Dermis microvascular lymphatic vessel endothelial cell (primary cell): Measurements from ENCODE around the gene ZNF462. TPM values are rescaled to one million over a fixed set of nuclear protein-coding genes. Genes with fewer than 3 reads are reported as not detected.

Experiments
- DNase-seq, 2 donors: peaks; one replicate each; pipeline versions ENCODE4 v3.0.0 to v3.0.0-alpha.2; 2010; ENCODE audit warnings: low read depth in 2 of 2
- total RNA-seq: library from RNA; depleted of rRNA; stranded (reverse); fragments of >200 nt; gene quantifications from 2 replicates; pipeline ENCODE4 v1.2.1, GENCODE V29; 2014

Gene ZNF462
- total RNA-seq, 1 donor from 2014 or later = 4.9 TPM

GRCh38 chr9:106925392-106925791 lies 62.4 kb downstream of the ZNF462 start:
- no peak for DNase-seq

DNA sequence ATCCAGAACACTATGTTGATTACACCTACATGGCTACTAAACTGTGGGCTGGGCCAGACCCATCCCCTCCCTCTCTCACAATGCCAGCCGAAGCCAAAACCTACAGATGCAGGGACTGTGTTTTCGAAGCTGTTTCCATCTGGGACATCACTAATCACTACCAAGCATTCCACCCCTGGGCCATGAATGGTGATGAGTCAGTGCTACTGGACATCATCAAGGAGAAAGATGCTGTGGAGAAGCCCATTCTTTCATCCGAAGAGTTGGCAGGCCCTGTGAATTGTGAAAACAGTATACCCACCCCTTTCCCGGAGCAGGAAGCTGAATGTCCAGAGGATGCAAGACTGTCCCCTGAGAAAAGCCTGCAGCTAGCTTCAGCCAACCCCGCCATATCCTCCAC lies 65.0 kb downstream of the ZNF462 start:
- no peak for DNase-seq

- no peak for DNase-seq
Measured at GRCh38 chr9:106928350-106928749, 65.4 kb downstream of the ZNF462 start.

GRCh38 chr9:106929471-106930177 lies 66.7 kb downstream of the ZNF462 start:
- peak; percentile 42 to 68 for DNase-seq

GRCh38 chr9:106930477-106930876 lies 67.5 kb downstream of the ZNF462 start:
- DNase-seq = no peak

GRCh38 chr9:106931466-106931865 lies 68.5 kb downstream of the ZNF462 start:
- no peak for DNase-seq

DNA sequence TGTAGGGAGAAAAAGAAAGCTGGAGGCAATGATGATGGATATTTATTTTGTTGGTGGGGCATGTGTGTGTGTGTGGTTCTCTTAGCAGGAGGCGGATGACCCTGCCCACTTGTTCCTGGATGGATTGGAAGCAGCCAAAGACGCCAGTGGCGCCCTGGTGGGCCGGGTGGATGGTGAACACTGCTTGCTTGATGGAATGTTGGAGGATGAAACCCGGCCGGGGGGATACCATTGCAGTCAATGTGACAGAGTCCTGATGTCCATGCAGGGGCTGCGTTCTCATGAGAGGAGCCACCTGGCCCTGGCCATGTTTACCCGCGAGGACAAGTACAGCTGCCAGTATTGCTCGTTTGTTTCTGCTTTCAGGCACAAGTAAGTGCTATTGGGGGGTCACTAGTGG lies 69.2 kb downstream of the ZNF462 start:
- DNase-seq = no peak

GRCh38 chr9:106932675-106933074 lies 69.7 kb downstream of the ZNF462 start:
- no peak for DNase-seq

GRCh38 chr9:106933470-106933869 lies 70.5 kb downstream of the ZNF462 start:
- no peak for DNase-seq

DNA sequence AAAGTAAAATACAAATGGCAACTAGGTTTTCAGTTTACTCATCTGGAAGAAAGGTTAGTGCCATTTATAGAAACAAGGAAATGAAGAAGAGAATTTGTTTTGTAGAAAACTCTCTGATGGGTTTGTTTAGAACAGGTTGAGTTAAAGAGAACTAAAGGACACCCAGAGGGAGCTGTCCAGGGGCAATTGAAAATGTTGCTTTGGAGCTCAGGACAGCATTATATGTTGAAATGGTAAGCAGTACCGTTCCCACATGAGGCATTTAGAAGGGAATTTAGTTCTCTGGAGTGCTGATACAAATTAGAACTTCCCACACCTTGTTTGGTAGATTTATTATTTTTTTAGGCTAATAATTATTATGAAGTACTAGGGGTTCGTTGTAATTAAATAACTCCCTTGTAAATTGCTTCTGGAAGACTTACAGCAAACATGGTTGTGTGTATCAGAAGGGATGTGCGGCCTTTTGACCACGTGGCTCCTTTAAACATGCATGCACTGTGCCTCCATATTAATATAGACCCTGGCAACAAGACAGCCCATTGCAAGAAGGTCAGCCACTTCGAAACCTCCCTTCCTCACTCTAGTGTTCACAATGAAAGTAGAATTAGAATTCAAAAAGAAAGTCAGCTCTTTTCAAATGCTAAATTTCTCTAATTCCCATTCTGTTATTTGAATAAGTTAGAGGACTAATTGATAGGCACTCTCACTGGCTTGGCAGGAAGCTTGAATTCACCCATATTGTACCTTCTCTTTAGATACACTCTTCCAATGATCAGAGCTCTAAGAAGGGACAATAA lies 71.7 kb downstream of the ZNF462 start:
- no peak for DNase-seq

GRCh38 chr9:106936680-106937079 lies 73.7 kb downstream of the ZNF462 start:
- no peak for DNase-seq

GRCh38 chr9:106941916-106942315 lies 79.0 kb downstream of the ZNF462 start:
- no peak for DNase-seq

DNA sequence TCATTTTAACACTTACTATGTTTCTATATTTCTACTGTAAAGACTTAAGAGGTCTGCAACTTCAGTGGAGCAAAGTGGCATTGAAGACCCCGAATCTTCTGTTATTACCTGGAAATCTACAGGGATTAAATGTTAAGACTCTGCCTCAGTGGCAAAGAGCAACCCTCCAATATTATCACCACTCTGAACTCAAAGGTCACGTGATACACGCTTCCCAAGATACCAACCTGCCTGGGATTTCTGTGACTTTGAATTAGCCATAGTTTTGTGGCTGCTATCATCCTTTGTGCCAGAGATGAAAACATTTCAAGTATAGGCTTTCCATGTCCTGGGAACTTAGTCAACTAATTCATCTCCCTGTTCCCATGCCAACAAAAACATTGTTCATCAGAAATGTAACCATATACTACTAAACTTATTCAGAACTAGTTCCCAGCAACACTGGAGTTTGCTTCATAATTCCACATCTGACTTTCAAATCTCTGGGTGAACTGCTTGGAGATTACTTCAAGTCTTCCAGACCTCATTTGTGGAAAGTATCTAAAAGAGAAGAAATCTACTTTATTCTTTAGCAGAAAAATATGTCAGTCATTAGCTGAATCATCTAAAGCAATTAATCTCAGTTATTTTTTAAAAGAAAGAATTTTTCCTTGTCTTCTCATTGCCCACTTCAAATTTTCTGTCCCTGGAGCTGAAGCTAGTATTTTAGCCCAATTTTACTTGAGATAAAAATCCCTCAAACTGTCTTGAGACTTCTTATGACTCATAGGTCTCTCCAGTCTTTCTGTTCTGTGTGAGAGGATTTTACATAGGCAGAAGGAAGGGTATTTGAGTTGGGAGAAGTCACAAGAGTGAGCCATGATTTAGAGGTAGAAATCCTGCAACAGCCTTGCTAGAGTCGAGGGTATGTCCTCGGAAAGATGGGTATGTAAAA lies 83.0 kb downstream of the ZNF462 start:
- DNase-seq = peak in 1 of 2 donors; percentile 77

- peak in 1 of 2 donors; percentile 51 for DNase-seq
Measured at GRCh38 chr9:106947106-106947900, 84.3 kb downstream of the ZNF462 start.

DNA sequence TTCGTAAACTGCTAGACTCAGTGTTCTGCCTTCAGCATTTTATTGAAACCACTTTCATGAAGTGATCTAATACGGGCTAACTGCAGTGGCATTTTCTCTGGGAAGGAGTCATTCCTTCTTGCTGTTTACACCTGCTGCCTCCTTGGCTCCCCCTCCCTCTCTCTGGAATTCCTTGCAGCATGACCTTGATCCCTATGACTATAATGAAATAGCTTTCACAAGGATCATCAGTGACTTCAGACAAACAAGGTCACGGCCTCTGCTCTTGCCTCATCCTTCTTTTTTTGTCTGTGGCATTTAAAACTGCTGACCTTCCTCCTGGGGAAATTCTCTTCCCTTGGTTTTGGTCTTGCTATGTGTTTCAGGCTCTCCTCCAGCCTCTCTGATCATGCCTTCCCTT lies 90.2 kb downstream of the ZNF462 start:
- peak in 1 of 2 donors; percentile 14 for DNase-seq

GRCh38 chr9:106954558-106954957 lies 91.6 kb downstream of the ZNF462 start:
- no peak for DNase-seq

GRCh38 chr9:106954974-106955850 lies 92.2 kb downstream of the ZNF462 start:
- DNase-seq = no peak

GRCh38 chr9:106956971-106957370 lies 94.0 kb downstream of the ZNF462 start:
- DNase-seq = no peak

DNA sequence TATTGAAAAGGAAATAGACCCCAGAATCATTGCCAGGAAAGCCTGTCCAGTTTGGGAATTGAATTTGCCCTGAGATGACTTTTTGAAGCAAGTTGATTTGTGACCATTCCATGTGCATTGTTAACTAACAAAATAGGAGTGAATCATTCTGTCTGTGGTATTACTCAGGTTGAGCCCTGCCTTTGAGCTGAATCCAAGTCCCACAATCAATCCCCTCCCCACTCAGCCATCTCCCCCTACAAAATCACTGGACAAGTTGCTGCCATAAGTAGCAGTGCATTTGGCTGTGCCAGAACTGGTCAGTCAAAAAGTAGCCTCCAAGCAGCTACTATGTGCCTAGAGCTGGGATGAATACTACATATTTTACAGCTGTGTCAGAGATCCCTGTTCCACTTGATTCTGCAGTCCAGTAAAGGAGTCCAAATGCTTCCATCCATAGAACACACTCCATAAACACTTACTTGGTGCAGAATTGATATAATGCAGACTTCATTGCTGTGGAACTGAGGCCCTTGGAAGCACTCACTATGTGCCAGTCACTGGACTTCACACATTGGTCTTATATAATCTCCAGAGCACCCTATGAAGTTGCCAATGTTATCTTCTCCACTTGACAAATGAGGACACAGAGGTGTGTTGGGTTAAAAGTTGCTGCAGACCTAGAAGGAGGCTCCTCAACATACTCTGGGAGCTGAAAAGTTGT lies 96.1 kb downstream of the ZNF462 start:
- peak in 1 of 2 donors; percentile 23 for DNase-seq
